ENCODE measurements around the gene JPH2. TPM values are rescaled to one million over a fixed set of nuclear protein-coding genes. Genes with fewer than 3 reads are reported as not detected.

Gene JPH2
- total RNA-seq, 1 experiment from 2014 or later, result 0.81 TPM

GRCh38 chr20:44217342-44218092 is 30.5 kb upstream of the JPH2 start:
- Mint-ChIP-seq H3K9me3 (no peaks in the 10 kb centered on the region), H3K4me3 (no peak overlapping the region), H3K36me3 (no peaks in the 10 kb centered on the region), H3K27ac (peak overlapping the region; percentile 58; the same call in 1 of the 2 replicates), H3K27me3 (ENCODE audit: low read depth) (no peaks in the 10 kb centered on the region), H3K4me1 (peaks cover 21% of the 10 kb centered on the region)
- ATAC-seq, result peak; percentile 84
- ChIA-PET CTCF (interaction anchor here (0.5 to 5.2 kb wide), 52 partner anchors 9 to 623 kb away, joined by 3 to 85 read pairs (median 4); partner anchors contain the start of genes FITM2, GDAP1L1, HNF4A and TTPAL), POLR2A (no interaction called here)
- peak; percentile 82 for DNase-seq (ENCODE audit: low spot score)
- no peak for TF ChIP-seq MXD4 (CRISPR knock-in tag; IDR thresholded peaks at IDR 0.05; ENCODE audit: borderline replicate concordance)
- TF ChIP-seq, protein P1, sequence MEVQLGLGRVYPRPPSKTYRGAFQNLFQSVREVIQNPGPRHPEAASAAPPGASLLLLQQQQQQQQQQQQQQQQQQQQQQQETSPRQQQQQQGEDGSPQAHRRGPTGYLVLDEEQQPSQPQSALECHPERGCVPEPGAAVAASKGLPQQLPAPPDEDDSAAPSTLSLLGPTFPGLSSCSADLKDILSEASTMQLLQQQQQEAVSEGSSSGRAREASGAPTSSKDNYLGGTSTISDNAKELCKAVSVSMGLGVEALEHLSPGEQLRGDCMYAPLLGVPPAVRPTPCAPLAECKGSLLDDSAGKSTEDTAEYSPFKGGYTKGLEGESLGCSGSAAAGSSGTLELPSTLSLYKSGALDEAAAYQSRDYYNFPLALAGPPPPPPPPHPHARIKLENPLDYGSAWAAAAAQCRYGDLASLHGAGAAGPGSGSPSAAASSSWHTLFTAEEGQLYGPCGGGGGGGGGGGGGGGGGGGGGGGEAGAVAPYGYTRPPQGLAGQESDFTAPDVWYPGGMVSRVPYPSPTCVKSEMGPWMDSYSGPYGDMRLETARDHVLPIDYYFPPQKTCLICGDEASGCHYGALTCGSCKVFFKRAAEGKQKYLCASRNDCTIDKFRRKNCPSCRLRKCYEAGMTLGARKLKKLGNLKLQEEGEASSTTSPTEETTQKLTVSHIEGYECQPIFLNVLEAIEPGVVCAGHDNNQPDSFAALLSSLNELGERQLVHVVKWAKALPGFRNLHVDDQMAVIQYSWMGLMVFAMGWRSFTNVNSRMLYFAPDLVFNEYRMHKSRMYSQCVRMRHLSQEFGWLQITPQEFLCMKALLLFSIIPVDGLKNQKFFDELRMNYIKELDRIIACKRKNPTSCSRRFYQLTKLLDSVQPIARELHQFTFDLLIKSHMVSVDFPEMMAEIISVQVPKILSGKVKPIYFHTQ (CRISPR knock-in tag; IDR thresholded peaks at IDR 0.05), result no peak
- TF ChIP-seq, protein P2, sequence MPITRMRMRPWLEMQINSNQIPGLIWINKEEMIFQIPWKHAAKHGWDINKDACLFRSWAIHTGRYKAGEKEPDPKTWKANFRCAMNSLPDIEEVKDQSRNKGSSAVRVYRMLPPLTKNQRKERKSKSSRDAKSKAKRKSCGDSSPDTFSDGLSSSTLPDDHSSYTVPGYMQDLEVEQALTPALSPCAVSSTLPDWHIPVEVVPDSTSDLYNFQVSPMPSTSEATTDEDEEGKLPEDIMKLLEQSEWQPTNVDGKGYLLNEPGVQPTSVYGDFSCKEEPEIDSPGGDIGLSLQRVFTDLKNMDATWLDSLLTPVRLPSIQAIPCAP (CRISPR knock-in tag; IDR thresholded peaks at IDR 0.05), result no peak
- TF ChIP-seq CTCF (IDR thresholded peaks at IDR 0.05), result peak; percentile 91
- no peak for TF ChIP-seq SMAD3 (CRISPR knock-in tag; IDR thresholded peaks at IDR 0.05; ENCODE audit: borderline replicate concordance)
- TF ChIP-seq GRHL2 (CRISPR knock-in tag; IDR thresholded peaks at IDR 0.05; ENCODE audit: insufficient replicate concordance, severe bottlenecking), result no peak
- TF ChIP-seq E2F5 (CRISPR knock-in tag; IDR thresholded peaks at IDR 0.05), result no peak
- TF ChIP-seq CBFB (CRISPR knock-in tag; IDR thresholded peaks at IDR 0.05; ENCODE audit: low read depth), result no peak
- TF ChIP-seq, protein P3, sequence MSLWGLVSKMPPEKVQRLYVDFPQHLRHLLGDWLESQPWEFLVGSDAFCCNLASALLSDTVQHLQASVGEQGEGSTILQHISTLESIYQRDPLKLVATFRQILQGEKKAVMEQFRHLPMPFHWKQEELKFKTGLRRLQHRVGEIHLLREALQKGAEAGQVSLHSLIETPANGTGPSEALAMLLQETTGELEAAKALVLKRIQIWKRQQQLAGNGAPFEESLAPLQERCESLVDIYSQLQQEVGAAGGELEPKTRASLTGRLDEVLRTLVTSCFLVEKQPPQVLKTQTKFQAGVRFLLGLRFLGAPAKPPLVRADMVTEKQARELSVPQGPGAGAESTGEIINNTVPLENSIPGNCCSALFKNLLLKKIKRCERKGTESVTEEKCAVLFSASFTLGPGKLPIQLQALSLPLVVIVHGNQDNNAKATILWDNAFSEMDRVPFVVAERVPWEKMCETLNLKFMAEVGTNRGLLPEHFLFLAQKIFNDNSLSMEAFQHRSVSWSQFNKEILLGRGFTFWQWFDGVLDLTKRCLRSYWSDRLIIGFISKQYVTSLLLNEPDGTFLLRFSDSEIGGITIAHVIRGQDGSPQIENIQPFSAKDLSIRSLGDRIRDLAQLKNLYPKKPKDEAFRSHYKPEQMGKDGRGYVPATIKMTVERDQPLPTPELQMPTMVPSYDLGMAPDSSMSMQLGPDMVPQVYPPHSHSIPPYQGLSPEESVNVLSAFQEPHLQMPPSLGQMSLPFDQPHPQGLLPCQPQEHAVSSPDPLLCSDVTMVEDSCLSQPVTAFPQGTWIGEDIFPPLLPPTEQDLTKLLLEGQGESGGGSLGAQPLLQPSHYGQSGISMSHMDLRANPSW (CRISPR knock-in tag; conservative IDR thresholded peaks at IDR 0.05; ENCODE audit: low read depth), result no peak
- TF ChIP-seq FOXP4 (CRISPR knock-in tag; IDR thresholded peaks at IDR 0.05), result no peak
- TF ChIP-seq SMAD4 (CRISPR knock-in tag; IDR thresholded peaks at IDR 0.05), result no peak
- peak; percentile 74 for TF ChIP-seq PRDM15 (CRISPR knock-in tag; IDR thresholded peaks at IDR 0.05)
- no peak for TF ChIP-seq NFYB (CRISPR knock-in tag; conservative IDR thresholded peaks at IDR 0.05; ENCODE audit: low read depth)
- TF ChIP-seq GABPB1 (CRISPR knock-in tag; IDR thresholded peaks at IDR 0.05), result 0 out of 2 replicates have a peak, but pooled peaks have one; percentile 15
- no peak for TF ChIP-seq ZNF416 (CRISPR knock-in tag; IDR thresholded peaks at IDR 0.05)
- TF ChIP-seq ZNF232 (CRISPR knock-in tag; IDR thresholded peaks at IDR 0.05), result no peak
- no peak for TF ChIP-seq ZNF263 (CRISPR knock-in tag; IDR thresholded peaks at IDR 0.05; ENCODE audit: low read depth)

All from WTC11 (cell line).